ENCODE measurements around the gene RIPK4.

DNA sequence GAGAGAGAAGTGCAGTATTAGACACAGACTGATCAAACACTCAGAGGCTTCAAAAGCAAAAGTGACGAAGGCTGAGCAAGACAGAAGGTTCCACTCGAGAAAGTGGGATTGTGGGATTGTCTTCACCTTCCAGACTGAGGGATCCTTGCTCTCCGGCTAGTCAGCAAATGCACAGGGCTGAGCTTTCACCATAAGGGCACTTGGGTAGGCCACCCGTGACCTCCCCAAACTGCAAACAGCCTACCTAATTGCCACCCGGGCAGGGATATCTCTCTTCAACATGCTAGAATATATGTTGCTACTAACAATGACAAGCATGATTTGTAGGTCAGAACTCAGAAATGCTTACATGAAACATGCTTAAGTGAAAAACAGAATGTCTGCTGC is 35.3 kb upstream of the RIPK4 start:
- TF ChIP-seq, protein P1, sequence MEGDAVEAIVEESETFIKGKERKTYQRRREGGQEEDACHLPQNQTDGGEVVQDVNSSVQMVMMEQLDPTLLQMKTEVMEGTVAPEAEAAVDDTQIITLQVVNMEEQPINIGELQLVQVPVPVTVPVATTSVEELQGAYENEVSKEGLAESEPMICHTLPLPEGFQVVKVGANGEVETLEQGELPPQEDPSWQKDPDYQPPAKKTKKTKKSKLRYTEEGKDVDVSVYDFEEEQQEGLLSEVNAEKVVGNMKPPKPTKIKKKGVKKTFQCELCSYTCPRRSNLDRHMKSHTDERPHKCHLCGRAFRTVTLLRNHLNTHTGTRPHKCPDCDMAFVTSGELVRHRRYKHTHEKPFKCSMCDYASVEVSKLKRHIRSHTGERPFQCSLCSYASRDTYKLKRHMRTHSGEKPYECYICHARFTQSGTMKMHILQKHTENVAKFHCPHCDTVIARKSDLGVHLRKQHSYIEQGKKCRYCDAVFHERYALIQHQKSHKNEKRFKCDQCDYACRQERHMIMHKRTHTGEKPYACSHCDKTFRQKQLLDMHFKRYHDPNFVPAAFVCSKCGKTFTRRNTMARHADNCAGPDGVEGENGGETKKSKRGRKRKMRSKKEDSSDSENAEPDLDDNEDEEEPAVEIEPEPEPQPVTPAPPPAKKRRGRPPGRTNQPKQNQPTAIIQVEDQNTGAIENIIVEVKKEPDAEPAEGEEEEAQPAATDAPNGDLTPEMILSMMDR (IDR thresholded peaks at IDR 0.05) = no peak
- TF ChIP-seq ZFX (IDR thresholded peaks at IDR 0.05; ENCODE audit: borderline replicate concordance) = no peak

All from 22Rv1 (cell line).